ENCODE results near the gene KCTD11. TPM values are rescaled to one million over a fixed set of nuclear protein-coding genes. Genes with fewer than 3 reads are reported as not detected.
"Not testable (repeated sequence)": the region's sequence is repeated elsewhere in the genome, so short reads cannot be mapped to it uniquely, and the experiment has no call there.

KCTD11 gene
- total RNA-seq, 1 donor from 2014 or later: 8.9 TPM

DNA sequence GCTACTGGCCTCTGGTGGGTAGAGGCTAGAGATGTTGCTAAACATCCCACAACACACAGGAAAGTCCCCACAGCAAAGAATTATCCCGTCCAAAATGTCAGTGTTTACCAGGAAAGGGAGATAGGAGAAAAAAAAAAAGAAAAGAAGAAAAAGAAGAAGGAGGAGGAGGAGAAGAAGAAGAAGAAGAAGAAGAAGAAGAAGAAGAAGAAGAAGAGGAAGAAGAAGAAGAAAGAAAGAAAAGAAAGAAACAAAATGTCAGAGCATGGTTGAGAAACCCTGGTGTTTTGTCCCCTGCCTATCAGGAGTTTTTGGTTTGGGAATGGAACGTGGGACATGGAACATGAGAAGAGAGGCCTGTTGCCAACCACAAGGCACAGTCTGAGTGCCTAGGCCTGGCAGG is 5.4 kb downstream of the KCTD11 start:
- DNase-seq (no peak), ATAC-seq (no peak)
- intact Hi-C loops (cut with DNase I): no loop called here
- H3K9me3 ChIP-seq: no peaks in the 10 kb centered on the region
- H3K27ac ChIP-seq: no peak overlapping the region
- H3K36me3 ChIP-seq: no peaks in the 10 kb centered on the region
- no peak overlapping the region for H3K4me3 ChIP-seq
- no peaks in the 10 kb centered on the region for H3K27me3 ChIP-seq
- peaks cover 24% of the 10 kb centered on the region for H3K4me1 ChIP-seq
- TF ChIP-seq, protein P1, sequence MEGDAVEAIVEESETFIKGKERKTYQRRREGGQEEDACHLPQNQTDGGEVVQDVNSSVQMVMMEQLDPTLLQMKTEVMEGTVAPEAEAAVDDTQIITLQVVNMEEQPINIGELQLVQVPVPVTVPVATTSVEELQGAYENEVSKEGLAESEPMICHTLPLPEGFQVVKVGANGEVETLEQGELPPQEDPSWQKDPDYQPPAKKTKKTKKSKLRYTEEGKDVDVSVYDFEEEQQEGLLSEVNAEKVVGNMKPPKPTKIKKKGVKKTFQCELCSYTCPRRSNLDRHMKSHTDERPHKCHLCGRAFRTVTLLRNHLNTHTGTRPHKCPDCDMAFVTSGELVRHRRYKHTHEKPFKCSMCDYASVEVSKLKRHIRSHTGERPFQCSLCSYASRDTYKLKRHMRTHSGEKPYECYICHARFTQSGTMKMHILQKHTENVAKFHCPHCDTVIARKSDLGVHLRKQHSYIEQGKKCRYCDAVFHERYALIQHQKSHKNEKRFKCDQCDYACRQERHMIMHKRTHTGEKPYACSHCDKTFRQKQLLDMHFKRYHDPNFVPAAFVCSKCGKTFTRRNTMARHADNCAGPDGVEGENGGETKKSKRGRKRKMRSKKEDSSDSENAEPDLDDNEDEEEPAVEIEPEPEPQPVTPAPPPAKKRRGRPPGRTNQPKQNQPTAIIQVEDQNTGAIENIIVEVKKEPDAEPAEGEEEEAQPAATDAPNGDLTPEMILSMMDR (IDR thresholded peaks at IDR 0.05): no peak

DNA sequence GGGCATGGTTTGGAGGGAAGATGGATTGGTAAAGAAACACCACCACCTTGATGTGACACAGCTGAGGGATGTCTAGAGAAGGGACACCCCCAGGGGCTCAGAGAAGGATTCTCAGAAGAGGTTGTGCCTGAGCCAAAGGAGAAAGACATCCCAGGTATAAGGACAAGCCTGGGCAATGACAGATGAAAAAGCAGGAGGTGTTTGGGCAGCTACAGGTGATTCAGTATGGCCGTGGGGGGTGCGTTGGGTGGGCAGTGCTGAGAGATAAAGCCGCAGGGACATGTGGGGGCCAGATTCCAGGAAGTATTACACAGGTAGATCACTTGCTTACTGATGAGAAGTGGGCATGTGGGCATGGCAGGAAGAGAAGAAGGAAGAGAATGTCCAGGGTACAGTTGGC is 9.9 kb downstream of the KCTD11 start:
- Histone ChIP-seq H3K4me1 (no peaks in the 10 kb centered on the region), H3K9me3 (no peaks in the 10 kb centered on the region), H3K36me3 (no peaks in the 10 kb centered on the region), H3K27ac (no peak overlapping the region), H3K27me3 (no peaks in the 10 kb centered on the region), H3K4me3 (no peak overlapping the region)
- intact Hi-C loops (cut with DNase I): no loop called here
- no peak for DNase-seq
- TF ChIP-seq, protein P1 (IDR thresholded peaks at IDR 0.05): no peak
- no peak for ATAC-seq

DNA sequence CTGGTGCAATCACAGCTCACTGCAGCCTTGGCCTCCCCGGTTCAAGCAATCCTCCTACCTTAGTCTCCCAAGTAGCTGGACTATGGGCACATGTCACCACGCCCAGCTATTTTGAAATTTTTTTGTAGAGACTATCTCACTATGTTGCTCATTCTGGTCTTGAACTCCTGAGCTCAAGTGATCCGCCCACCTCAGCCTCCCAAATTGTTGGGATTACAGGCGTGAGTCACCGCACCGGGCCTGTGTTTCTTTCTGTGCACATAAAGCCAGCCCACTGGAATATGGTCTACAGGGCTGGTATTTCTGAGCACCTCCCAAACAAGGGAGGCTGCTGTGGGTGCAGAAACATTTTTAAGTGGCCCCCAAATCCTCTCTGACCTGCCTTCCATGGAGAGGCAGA is 11.3 kb downstream of the KCTD11 start:
- DNase-seq (no peak), ATAC-seq (no peak)
- TF ChIP-seq, protein P1 (IDR thresholded peaks at IDR 0.05): no peak
- no peaks in the 10 kb centered on the region for H3K4me1 ChIP-seq
- H3K27ac ChIP-seq: no peak overlapping the region
- H3K4me3 ChIP-seq: no peak overlapping the region
- no peaks in the 10 kb centered on the region for H3K36me3 ChIP-seq
- H3K9me3 ChIP-seq: no peaks in the 10 kb centered on the region
- intact Hi-C loops (cut with DNase I): no loop called here
- no peaks in the 10 kb centered on the region for H3K27me3 ChIP-seq

DNA sequence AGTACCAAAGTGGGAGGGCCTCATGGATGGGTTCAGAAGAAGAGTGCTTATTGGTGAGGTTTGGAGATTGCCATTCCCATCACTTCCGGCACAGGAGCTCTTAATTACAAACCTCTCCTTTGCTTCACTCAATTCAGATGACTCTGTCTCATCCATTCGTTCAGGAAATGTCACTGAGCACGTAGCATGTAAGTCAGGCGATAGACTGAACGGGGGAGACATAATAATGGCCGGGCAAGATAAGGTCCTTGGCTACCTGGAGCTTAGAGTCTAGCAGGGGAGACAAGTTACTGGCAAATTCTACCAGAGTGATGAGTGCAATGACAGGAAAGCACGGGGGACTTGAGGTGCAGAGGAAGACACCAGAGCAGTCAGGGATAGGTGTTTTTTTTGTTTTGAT is 14.0 kb downstream of the KCTD11 start:
- H3K27me3 ChIP-seq; H3K4me3 ChIP-seq; intact Hi-C loops (cut with DNase I); H3K27ac ChIP-seq; H3K9me3 ChIP-seq; ATAC-seq; DNase-seq; H3K36me3 ChIP-seq; H3K4me1 ChIP-seq: not testable (repeated sequence)

DNA sequence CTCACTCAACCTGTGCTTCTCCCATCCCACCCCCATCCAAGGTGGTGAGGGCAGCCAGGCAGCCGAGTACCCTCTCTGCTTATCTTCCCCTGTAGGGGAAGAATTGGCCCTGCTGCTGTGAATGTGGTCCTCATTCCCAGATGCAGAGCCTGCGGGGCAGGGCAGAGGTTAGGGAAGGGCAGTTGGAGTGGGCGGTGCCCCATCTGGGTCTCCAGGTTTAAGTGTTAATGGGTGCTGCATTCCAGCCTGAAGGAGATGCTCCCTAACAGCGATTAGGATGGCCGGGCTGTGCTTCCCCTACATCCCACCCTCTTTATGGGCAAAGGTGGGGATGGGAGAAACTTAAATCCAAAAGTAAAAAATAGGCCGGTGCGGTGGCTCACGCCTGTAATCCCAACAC is 15.1 kb downstream of the KCTD11 start:
- TF ChIP-seq, protein P1 (IDR thresholded peaks at IDR 0.05): no peak
- Histone ChIP-seq H3K4me1 (no peaks in the 10 kb centered on the region), H3K9me3 (no peaks in the 10 kb centered on the region), H3K36me3 (no peaks in the 10 kb centered on the region), H3K27me3 (no peaks in the 10 kb centered on the region), H3K27ac (no peak overlapping the region), H3K4me3 (no peak overlapping the region)
- intact Hi-C loops (cut with DNase I): no loop called here
- no peak for ATAC-seq
- DNase-seq: no peak

DNA sequence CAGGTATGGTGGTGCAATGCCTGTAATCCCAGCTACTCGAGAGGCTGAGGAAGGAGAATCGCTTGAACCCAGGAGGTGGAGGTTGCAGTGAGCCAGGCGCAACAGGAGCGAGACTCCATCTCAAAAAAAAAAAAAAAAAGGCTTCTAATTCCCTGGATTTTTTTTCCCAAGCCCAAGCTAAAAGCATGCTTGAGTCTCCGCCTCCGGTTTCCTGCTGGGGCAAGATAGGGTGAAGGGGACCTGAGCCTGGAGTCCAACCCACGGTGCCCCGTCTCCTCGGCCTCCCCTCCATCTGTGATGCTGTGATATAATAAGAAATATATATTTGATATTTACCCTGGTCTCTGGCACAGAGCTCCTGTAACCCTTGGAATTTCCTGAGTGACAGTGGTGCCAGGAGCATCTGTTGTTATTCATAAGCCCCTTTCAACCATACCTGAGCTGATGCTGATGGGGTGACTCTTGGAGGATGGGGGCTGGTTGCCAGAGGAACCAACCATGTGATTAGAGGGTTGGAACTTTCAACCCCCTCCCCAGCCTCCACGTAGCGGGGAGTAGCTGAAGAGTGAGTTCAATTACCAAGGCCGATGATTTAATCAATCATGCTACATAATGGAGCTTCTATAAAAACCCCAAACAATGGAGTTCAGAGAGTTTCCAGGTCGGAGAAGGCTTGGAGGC is 16.1 kb downstream of the KCTD11 start:
- no peak overlapping the region for H3K4me3 ChIP-seq
- H3K4me1 ChIP-seq: no peaks in the 10 kb centered on the region
- intact Hi-C loops (cut with DNase I): no loop called here
- no peaks in the 10 kb centered on the region for H3K9me3 ChIP-seq
- ATAC-seq: no peak
- no peak for DNase-seq
- no peak overlapping the region for H3K27ac ChIP-seq
- no peaks in the 10 kb centered on the region for H3K36me3 ChIP-seq
- TF ChIP-seq, protein P1 (IDR thresholded peaks at IDR 0.05): no peak
- no peaks in the 10 kb centered on the region for H3K27me3 ChIP-seq

DNA sequence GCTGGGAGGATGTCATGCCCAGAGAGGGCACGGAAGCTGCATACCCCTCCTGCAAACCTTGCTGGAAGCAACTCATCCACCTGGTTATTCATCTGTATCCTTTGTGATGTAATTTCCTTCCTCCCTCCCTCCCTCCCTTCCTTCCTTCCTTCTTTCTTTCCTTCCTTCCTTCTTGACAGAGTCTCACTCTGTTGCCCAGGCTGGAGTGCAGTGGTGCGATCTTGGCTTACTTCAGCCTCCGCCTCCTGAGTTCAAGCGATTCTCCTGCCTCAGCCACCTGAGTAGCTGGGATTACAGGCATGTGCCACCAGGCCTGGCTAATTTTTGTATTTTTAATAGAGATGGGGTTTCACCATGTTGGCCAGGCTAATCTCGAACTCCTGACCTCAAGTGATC is 16.6 kb downstream of the KCTD11 start:
- H3K4me3 ChIP-seq; H3K36me3 ChIP-seq; H3K27me3 ChIP-seq; H3K27ac ChIP-seq; H3K9me3 ChIP-seq; DNase-seq; H3K4me1 ChIP-seq; ATAC-seq; intact Hi-C loops (cut with DNase I): not testable (repeated sequence)
